Right renal pelvis (tissue), 4 donors: ENCODE data around the gene IGFBPL1. TPM values are rescaled to one million over a fixed set of nuclear protein-coding genes. Genes with fewer than 3 reads are reported as not detected.

Experiments used
- DNase-seq, 4 donors: peaks; one replicate each; pipeline ENCODE4 v3.0.0-alpha.2; 2013; ENCODE audit warnings: low read depth in 4 of 4, low spot score in 3 of 4, missing footprints in 1 of 4
- polyA plus RNA-seq, 4 donors: library from polyadenylated mRNA; unstranded; fragments of 120-200 nt; gene quantifications; one replicate each; pipeline ENCODE4 v1.2.1, GENCODE V29; 2013; ENCODE audit not compliant: insufficient read length in 4 of 4

The IGFBPL1 gene
- polyA plus RNA-seq, 4 donors, result 0.80 to 1.6 (median 1.5) TPM

DNA sequence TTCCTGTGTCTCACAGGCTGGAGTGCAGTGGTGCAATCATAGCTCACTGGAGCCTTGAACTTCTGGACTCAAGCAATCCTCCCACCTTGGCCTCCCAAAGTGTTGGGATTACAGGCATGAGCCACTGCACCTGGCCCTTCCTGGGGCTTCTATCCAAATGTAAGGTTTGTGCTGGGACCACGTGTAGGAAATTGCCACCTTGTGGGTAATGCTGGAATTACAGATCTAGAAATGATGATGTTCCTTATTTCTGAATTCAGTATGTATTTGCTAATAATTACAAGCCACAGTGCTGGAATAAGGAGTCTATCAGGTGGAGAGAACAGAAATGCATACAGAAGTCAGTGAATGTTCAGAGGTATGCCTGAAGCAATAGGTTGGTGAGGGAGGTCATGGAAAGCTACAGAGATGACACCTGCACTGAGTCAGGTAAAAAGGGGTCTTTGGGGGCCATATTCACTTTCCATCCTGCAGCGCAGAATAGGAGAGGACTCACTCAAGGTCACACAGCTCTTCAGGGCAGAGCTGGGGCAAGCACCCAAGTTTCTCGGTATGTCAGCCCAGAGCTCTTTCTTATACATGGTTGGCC, 8.8 kb upstream of the IGFBPL1 start:
- no peak for DNase-seq

DNA sequence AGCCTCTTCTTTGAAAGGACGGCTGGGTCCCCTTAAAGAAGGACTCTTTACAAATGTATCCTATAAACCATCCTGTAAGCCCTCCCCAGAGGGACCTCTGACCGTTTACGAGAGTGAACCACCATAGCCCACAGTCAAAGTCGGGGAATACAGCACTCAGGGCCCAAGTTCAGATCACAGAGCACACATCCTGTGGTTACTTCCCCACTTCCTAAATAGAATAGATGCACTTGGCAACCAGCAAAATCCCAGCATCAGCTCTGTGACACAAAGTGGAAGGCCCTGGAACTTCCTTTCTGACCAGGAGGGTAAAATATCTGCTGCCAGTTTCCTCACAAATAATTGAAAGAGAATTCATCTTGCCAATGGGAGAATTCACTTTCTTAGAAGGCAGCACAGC, 6.9 kb upstream of the IGFBPL1 start:
- no peak for DNase-seq

DNA sequence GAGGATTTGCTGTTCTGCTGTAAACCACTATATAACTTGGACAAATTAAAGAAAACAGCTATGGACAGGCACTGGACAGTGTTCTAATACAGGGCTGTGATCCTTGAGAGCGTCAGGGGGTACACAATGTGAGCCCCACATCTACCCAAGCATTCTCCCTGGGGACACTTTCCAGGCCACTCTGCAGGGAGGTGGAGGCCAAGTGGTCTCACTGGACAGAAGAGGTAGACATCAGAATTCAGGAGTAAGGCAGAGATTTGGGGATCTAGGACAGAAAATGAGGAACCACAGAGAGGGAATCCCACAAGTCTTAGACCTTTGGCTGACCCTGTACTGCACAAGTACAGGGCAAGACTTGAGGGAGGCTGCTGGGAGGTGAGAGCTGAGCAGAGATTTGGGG, 3.8 kb upstream of the IGFBPL1 start:
- DNase-seq, result no peak

DNA sequence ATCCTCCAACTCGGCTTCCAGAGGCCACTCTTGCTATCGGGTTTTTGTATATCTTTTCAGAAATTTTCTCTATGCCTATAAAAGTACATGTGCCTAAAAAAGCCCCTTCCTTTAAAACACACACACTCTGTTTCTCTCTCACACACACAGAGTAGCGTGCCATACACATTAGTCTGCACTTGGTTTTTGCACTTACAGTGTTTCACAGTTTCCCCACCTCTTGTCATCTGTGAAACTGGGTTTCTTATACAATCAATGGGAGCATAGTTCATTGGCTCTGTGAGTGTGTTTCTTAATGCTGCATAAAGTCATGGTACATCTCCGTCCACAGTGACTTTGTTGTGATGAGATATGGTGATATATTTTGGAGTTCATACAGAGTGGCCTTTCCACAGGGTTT, 664 bp upstream of the IGFBPL1 start:
- no peak for DNase-seq

DNA sequence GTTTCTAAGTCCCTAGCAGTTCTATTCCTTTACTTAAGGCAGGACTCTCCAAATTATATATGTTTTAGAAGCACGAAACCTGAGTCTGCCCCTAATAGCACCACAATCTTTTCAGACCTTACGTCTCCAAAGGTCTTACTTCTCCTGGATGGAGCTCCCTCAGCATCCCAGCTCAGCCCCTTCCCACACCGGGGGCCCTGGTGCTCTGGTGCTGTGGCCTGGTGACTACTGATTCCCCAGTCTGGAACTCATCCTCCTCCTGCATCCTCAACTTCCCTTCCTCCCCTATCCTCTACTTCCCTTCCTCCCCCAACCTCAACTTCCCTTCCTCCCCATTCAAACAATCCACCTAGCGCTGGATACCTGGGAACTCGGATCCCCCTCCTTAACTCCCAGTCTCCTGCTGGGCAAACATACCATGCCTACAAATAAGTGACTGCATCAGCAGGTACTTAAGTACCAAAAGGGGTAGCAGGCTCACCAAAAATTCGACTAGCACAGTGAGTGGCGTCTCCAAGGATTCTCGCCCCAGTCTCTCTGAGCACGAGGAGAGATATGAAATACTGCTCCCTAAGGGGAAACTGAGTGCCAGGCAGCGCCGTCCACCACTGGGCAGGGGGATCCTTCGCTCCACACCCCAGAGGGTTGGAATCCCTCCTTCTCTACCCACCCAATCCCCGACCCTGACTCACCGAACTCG, 831 bp downstream of the IGFBPL1 start:
- no peak for DNase-seq

DNA sequence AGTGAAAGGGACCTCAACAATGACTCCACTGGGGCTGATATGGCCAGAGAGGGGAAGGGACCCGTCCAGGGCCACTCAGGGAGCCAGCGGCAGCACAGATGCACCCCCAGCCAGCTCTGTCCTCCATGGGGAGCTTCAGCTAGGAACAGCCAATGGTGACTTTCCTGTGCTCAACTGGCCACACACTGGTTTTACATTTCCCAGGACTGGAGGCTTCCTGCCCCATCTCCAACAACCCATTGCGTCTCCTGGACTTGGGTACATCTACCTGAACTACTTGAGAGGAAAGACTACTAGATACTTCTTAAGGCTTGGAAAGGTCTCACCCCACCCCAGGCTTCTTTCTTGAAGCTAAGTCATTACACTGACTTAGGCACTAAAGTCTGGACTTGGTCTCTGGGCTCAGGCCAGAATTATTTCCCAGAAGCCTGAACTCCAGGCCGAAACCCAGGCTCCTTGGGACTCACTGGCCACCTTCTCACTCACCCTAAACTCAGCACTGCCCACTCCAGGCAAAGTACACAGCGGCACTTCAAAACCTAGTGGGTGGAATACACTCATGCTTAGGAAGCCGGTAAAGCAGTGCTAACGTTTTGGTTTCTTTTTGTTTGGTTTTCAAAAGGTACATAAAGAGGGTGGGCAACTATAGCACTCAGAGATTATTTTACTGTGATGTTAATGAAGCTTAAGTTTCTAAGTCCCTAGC, 1.5 kb downstream of the IGFBPL1 start:
- no peak for DNase-seq

DNA sequence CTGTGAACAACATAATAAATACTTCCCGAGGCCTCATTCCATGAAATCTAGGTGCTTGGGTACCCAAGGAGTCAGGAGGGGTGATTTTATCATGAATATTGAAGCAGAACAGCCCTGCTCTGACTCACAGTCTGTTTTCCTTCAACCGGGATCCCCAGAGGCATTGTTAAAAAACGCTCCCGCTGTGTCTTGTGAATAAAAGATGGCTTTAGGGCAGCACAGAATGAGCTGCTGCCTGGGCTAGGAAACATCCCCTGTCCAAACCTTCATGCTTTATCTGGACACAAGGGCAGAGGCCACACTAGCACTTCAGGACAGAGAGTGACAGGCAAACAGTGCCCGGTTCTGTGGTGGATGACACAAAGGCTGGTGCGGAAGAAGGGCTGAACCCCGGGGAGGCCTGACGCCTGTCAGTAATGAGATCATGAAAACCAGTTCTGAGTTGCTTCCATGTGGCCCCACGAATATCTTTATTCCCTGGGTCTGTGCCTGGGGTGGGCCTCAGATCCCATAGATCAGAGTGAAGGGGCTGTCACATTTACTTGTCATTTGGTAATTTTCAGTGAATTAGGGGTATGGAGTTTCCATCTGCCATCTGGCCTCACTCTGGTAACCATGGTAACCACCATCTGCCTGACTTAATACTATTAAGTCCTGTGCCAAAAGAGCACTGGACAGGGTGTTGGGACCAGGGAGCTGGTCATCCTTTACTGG, 2.6 kb downstream of the IGFBPL1 start:
- DNase-seq, result no peak

DNA sequence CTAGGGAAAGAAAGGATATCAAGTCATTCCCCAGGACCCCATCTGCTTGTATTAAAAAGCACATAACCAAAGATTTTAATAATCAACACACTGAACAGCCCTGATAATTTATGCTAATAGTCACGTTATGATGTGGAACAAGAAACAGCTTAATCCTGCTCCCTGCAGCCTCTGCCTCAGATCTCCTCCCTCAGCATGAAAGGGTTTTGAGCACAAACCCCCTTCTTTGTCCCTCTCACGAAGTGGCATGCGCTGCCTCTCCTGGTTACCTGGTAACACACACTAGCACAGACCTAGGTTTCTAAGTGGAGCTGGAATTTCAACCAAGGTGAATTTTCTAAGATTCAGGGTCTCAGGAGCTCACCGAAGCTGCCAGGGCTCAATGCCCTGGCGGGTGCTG, 5.1 kb downstream of the IGFBPL1 start:
- no peak for DNase-seq

DNA sequence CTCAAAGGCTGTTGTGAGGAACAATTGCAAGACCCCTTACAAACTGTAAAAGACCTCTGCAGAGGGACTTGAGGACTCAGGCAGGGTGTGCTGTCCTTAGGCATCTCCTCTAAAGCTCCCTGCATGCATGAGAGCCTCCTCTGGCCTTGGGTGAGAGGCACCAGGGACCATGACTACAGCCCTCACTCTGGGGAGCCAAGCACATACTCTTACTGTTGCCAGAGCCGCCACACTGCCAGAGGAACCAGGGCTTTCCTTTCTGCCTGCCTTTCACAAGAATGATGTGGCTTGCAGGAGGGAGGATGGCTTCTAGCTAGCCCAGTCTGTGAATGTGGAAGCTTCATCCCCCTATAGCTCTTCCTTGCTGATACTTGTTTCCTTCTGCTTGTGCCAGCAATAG, 5.9 kb downstream of the IGFBPL1 start:
- no peak for DNase-seq

DNA sequence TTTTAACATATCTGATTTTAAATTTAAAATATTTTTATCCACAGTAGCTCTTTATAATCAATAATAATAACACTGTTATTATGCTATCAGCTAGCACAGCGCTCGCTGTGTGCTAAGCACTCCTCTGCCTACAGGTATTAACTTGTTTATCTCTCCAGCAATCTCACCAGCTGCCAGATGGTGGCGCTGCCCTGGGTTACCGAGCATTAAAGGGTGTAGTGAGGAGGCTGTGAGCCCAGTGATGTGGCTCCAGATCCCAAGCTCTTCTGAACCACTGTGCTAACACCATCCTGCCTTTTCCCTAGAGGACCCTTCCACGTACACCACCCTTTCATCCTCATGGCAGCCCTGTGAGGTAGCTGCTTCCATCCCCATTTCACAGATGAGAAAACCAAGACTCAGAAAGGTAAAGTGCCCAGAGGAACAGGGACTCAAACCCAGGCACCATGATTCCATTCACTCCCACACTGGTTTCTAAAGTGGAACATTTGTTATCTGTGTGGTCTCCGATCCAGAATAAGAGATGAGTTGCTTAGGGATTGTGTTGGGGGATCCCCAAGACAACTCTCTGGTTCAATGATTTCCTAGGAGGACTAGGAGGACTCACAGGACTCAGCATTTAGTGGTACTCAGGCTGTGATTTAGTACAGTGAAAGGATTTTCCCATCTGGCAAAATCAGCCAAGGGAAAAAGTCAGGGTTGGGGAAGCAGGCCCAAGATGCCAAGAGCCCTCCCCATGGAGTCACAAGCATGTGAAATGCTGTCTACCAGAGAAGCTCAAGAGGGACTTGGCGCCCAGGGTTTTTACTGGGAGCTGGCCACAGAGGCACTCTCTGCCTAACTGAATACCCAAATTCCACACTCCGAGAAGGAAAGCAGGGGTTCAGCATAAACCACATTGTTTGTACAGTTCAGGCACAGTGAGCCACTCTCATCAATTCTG, 7.0 kb downstream of the IGFBPL1 start:
- no peak for DNase-seq

DNA sequence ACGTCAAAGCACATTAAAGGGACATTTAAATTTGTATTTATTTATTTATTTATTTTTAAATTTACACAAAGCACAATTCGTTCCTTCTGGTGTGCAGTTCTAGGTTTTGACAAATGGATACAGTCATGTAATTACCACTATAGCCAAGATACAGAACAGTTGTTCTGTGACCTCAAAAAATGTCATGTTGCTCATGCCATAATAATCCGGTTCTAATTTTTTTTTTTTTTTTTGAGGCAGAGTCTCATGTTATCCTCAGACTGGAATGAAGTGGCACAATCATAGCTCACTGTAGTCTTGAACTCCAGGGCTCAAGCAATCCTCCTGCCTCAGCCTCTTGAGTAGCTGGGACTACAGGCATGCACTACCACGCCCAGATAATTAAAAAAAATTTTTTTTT, 7.8 kb downstream of the IGFBPL1 start:
- no peak for DNase-seq

DNA sequence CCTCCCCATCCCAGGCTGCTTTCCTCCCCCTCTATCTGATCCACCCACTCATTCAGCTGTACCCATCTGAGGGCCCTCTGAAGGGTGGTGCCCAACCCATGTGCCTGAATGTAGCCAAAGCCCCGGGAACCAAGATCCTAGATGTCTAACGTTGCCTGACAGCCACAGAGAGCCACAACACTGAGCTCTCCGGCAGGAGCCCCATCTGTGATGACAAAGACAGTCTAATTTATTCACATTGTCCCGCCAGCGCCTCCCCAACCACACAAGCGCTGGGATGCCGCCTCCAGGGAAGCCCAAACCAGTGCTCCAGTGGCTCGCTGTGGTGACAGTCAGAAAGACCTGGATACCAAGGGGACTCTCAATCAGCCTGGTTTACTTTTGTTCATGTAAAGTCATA, 8.4 kb downstream of the IGFBPL1 start:
- DNase-seq, result no peak

DNA sequence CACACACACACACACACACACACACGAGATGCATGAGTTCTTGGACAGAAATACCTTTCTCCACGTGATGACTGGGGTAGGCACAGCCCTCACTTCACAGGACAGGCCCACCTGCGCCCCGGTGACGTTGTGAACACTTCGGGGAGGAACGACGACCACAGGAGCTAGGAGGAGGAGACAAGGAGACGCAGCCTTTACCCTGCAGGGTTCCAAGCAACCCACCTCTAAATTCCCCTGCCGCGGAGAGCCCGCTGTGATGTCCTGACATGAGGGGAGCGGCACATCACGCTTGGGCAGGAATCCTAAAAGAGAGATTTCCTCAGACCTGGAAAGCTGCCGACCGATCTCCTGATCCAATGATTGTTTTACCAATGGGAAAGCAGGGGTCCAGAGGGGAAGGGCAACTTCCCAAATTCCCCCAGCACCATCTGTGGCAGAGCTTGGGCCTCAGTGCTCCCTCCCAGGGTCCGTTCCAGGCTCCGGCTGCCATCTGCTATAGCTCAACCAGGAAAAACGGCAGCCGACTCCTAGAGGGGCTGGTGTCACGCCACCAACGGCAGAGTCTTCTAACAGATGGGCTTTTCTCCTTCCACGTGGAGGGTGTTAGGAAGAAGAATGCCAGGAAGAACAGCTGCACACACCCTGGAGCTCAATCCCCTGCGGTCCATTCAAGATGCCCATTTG, 10.1 kb downstream of the IGFBPL1 start:
- DNase-seq, result no peak

DNA sequence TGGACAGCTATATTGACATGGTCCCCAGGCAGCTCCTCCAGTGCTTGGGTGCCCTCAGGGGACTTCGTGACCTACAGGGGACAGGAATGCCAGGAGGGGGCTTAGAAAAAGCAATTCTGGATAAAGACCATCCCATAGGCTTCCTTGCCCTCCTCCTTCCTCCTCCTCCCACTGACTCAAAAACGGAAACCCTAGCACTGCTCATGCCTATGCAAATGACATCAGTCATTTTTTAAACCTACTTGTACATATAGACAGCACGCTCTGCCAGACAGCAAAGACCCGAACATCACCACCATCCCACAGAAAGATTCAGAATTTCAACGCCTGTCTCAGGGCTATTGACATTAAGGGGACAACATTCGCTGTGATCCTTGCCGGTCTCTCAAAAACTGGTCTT, 11.0 kb downstream of the IGFBPL1 start:
- no peak for DNase-seq

DNA sequence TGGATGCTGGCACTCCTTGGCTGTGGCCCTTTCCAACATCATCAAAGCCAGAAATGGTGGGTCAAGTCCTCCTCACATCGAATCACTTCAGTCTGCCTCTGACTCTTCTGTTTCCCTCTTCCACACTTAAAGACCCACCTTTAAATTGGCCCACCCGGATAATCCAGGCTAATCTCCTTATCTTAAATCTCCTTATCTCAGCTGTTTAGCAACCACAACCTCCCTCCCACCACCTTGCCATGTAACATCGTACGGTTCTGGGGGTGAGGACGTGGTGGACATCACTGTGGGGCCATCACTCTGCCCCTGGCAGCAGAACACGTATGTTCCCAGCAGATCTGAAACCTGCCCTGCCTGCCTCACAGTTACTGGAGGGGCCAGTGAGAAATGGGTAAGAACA, 11.5 kb downstream of the IGFBPL1 start:
- DNase-seq, result no peak

DNA sequence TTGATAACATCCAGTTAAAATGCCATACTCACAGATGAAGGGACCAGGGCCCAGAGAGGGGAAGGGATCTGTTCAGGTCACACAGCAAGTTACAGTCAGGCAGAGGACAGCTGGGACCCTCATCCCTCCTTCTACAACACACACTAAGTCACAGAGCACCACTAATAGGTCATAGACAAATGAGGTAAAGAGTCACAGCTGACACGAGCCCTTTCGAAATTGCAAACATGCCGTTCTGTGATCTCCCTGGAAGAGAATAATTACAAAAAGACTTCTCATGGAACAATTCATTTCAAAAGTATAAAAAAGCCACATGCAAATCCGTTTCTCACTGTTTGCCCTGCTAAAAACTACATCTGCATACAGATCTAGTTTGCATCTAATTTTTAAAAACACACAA, 15.5 kb downstream of the IGFBPL1 start:
- no peak for DNase-seq

DNA sequence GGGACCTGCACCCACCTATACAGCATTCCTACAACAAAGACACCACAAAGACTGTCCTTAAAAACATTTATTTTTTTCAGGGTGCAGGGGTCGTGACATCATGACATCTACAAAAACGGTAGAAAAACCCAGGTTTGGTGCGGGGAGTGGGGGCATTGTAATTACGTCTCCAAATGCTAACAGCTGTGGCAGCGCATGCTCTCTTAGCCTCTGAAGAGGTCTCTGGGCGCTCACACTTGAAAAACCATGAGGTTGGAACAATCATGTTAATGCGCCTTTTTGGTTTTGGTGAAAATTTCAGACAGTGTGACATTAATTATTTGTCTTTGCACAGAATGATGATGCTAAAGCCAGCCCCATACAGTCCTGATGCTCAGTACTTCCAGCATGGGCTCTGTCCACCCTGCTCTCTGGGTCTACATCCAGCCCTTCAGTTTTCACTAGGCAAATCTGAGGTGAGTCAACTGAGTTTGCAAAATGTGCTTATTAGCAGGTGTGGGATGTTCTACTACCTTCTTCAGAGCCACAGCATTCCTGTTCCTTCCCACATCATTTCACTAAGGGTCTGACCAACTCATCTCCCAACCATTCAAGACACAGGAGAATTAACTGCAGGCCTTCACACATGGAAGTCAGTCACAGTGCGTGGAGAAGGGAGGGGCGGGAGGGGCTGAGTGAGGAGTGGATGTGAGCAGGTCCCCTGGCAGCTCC, 17.6 kb downstream of the IGFBPL1 start:
- DNase-seq, result no peak

DNA sequence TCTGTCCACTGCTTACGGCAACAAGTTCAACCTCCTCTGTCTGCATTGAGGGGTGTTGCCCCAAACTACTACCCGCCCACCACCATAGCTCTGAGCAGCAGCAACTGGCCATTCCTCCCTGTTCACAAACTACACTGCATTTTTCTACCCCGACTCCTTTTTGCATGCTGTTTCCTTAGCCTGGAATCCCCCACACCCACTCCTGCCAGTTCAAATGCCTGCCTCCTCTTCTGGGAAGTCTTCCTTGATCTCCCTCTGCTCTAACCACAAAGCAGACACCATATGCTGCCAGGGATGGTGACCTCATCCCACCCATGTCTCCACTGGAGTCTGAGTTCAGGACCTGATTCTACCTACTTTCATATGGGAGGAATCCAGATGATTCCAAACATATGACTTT, 18.5 kb downstream of the IGFBPL1 start:
- DNase-seq, result no peak

DNA sequence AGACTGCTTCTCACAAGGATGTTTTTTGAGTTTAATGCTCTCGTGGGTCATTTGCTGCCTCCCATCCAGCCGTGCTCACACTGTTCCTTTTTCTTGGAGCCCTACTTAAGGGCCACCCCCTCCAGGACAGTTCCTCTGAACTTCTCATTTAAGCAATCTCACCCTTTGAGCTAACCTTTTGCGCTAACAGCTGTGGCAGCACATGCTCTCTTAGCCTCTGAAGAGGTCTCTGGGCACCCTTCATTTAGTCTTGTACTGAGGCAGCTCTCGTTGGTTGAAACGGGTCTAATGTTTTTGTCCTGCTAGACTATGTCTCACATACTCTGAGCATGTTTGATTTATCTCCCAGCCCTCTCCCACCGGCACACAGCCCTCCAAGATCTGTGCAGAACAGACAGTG, 19.9 kb downstream of the IGFBPL1 start:
- no peak for DNase-seq
